ENCODE results near the gene OR6V1. TPM values are rescaled to one million over a fixed set of nuclear protein-coding genes. Genes with fewer than 3 reads are reported as not detected.

OR6V1 gene
- total RNA-seq (not detected), polyA plus RNA-seq (not detected)
- long read RNA-seq, donor 1 = 0 reads
- long read RNA-seq, donor 2 = 0 reads
- long read RNA-seq, donor 3 = 0 reads
- long read RNA-seq, donor 4 = 0 reads
- long read RNA-seq, donor 5 = 0 reads

GRCh38 chr7:143052041-143052440, at the start of gene OR6V1:
OR6V1 (plus strand) TSS chr7:143052341; CDS start chr7:143052341, 0 bp downstream.
- Histone ChIP-seq H3K9ac (ENCODE audit: insufficient read depth in 1 of 2, low read length in 2 of 2) (no peak within 1 kb of the TSS), H3K27ac (ENCODE audit: low read depth in 1 of 2, low read length in 1 of 2) (no peak within 1 kb of the TSS), H3K9me3 (ENCODE audit: control insufficient read depth in 4 of 4, insufficient read depth in 3 of 4, low read length in 3 of 4) (peaks cover 0 to 3% (median 0%) of the 10 kb centered on the region in 4 donors), H3K4me3 (no peak within 1 kb of the TSS), H3K36me3 (ENCODE audit: control insufficient read depth in 4 of 4, insufficient read depth in 4 of 4, low read length in 4 of 4) (no peaks in the 10 kb centered on the region), H3K27me3 (ENCODE audit: control insufficient read depth in 3 of 3, insufficient read depth in 3 of 3, low read length in 2 of 3) (peaks cover 0 to 4% (median 0%) of the 10 kb centered on the region in 3 donors), H3K4me1 (ENCODE audit: control insufficient read depth in 5 of 5, insufficient read depth in 5 of 5, low read length in 5 of 5) (no peaks in the 10 kb centered on the region)
- no peak for DNase-seq
- no peak for TF ChIP-seq CTCF (IDR thresholded peaks at IDR 0.05; ENCODE audit: control extremely low read depth, extremely low read depth)
- 88 to 92% methylated on average over 4 of the region's 4 CpGs for WGBS, 2 donors
- ATAC-seq (ENCODE audit: insufficient read depth, low FRiP score) = no peak

GRCh38 chr7:143002898-143003297, 49.2 kb upstream of the OR6V1 start:
- ATAC-seq (ENCODE audit: insufficient read depth, low FRiP score) (no peak), DNase-seq (peak in 2 of 3 donors; percentile 16 to 42)
- no peak for TF ChIP-seq CTCF (IDR thresholded peaks at IDR 0.05; ENCODE audit: control extremely low read depth, extremely low read depth)
- Histone ChIP-seq H3K27ac (ENCODE audit: low read depth in 1 of 2, low read length in 1 of 2) (no peak overlapping the region), H3K4me1 (ENCODE audit: control insufficient read depth in 5 of 5, insufficient read depth in 5 of 5, low read length in 5 of 5) (peaks cover 0 to 2% (median 0%) of the 10 kb centered on the region in 5 donors), H3K9me3 (ENCODE audit: control insufficient read depth in 4 of 4, insufficient read depth in 3 of 4, low read length in 3 of 4) (no peaks in the 10 kb centered on the region), H3K36me3 (ENCODE audit: control insufficient read depth in 4 of 4, insufficient read depth in 4 of 4, low read length in 4 of 4) (no peaks in the 10 kb centered on the region), H3K4me3 (no peak overlapping the region), H3K27me3 (ENCODE audit: control insufficient read depth in 3 of 3, insufficient read depth in 3 of 3, low read length in 2 of 3) (peaks cover 0 to 6% (median 0%) of the 10 kb centered on the region in 3 donors), H3K9ac (ENCODE audit: insufficient read depth in 1 of 2, low read length in 2 of 2) (no peak overlapping the region)
- 75 to 84% methylated on average over 5 of the region's 5 CpGs for WGBS, 2 donors

- 34% methylated on average over 6 of the region's 6 CpGs for WGBS, 2 donors
- peaks cover 0 to 2% (median 0%) of the 10 kb centered on the region in 5 donors for H3K4me1 ChIP-seq (ENCODE audit: control insufficient read depth in 5 of 5, insufficient read depth in 5 of 5, low read length in 5 of 5)
- H3K9ac ChIP-seq (ENCODE audit: insufficient read depth in 1 of 2, low read length in 2 of 2) = no peak overlapping the region
- peak; percentile 78 for ATAC-seq (ENCODE audit: insufficient read depth, low FRiP score)
- peak; percentile 52 for TF ChIP-seq CTCF (IDR thresholded peaks at IDR 0.05; ENCODE audit: control extremely low read depth, extremely low read depth)
- H3K36me3 ChIP-seq (ENCODE audit: control insufficient read depth in 4 of 4, insufficient read depth in 4 of 4, low read length in 4 of 4) = no peaks in the 10 kb centered on the region
- no peak overlapping the region for H3K4me3 ChIP-seq
- no peak overlapping the region for H3K27ac ChIP-seq (ENCODE audit: low read depth in 1 of 2, low read length in 1 of 2)
- H3K27me3 ChIP-seq (ENCODE audit: control insufficient read depth in 3 of 3, insufficient read depth in 3 of 3, low read length in 2 of 3) = peaks cover 0 to 6% (median 3%) of the 10 kb centered on the region in 3 donors
- DNase-seq = peak in 2 of 3 donors; percentile 60 to 69
- no peaks in the 10 kb centered on the region for H3K9me3 ChIP-seq (ENCODE audit: control insufficient read depth in 4 of 4, insufficient read depth in 3 of 4, low read length in 3 of 4)
Measured at GRCh38 chr7:143003393-143004051, 48.6 kb upstream of the OR6V1 start.
